Upper lobe of right lung (tissue), 1 donor: ENCODE results near the gene MEGF9. TPM values are rescaled to one million over a fixed set of nuclear protein-coding genes. Genes with fewer than 3 reads are reported as not detected.

Experiments
- ATAC-seq: fragments of 200-7000 bp; cut with Tn5 transposase; one replicate; pipeline ENCODE4 v1.9.1; 2020; ENCODE audit warnings: mild to moderate bottlenecking, moderate library complexity
- DNase-seq: peaks from one replicate; pipeline ENCODE4 v3.0.0-alpha.2; 2020
- H3K27ac ChIP-seq: fragments of 200-600 bp; one replicate; pipeline ENCODE4 v1.8.0; 2022
- H3K27me3 ChIP-seq: fragments of 200-600 bp; one replicate; pipeline ENCODE4 v1.8.0; 2022; ENCODE audit warnings: mild to moderate bottlenecking
- H3K36me3 ChIP-seq: fragments of 200-600 bp; one replicate; pipeline ENCODE4 v1.8.0; 2022
- H3K4me1 ChIP-seq: fragments of 200-600 bp; one replicate; pipeline ENCODE4 v1.8.0; 2022
- H3K4me3 ChIP-seq: fragments of 200-600 bp; one replicate; pipeline ENCODE4 v1.8.0; 2022; ENCODE audit warnings: mild to moderate bottlenecking
- H3K9me3 ChIP-seq: fragments of 200-600 bp; one replicate; pipeline ENCODE4 v1.8.0; 2022
- intact Hi-C: fragments of 100-400 bp; cut with DNase I; formaldehyde crosslinking; loops from one replicate; pipeline ENCODE4 v1.11.0; 2022
- total RNA-seq: library from RNA; stranded (reverse); fragmentation: NEBNext Ultra II Directional; extraction: Animal tissue kit (Norgen Biotek cat#: 25700); gene quantifications from one replicate; pipeline ENCODE4 v1.2.1, GENCODE V29; 2021
- TF ChIP-seq, protein P1 (sequence below): fragments of 200-600 bp; IDR thresholded peaks from one replicate; pipeline ENCODE4 v1.8.0; 2022; ENCODE audit warnings: antibody characterized with exemption
- donor health status: DM: no; HTN: yes; CAD: no; lungs with severe emphysema.

Gene MEGF9
- total RNA-seq, 1 donor from 2014 or later: 92.9 TPM

DNA sequence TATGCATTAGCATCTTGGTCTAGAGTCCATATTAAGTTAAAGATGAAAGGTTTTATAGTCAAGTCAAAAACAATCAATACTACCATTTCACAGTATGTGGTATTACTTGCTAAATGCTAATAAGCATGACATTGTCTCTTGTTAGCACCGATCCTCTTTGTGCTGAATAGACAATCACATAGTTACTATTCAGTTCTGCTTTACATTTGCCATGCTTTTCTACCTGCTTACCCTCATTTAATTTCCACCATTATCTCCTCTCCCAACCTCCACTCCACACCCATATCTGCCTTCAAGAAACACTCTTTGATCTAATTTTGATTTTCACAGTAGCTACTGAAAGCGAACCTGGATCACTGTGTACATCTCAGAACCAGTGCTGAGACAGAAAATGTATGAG lies 16.8 kb downstream of the MEGF9 start:
- no peak for DNase-seq
- intact Hi-C loops: no loop called here
- no peaks in the 10 kb centered on the region for H3K27me3 ChIP-seq
- no peak overlapping the region for H3K4me3 ChIP-seq
- no peaks in the 10 kb centered on the region for H3K9me3 ChIP-seq
- ATAC-seq: no peak
- TF ChIP-seq, protein P1, sequence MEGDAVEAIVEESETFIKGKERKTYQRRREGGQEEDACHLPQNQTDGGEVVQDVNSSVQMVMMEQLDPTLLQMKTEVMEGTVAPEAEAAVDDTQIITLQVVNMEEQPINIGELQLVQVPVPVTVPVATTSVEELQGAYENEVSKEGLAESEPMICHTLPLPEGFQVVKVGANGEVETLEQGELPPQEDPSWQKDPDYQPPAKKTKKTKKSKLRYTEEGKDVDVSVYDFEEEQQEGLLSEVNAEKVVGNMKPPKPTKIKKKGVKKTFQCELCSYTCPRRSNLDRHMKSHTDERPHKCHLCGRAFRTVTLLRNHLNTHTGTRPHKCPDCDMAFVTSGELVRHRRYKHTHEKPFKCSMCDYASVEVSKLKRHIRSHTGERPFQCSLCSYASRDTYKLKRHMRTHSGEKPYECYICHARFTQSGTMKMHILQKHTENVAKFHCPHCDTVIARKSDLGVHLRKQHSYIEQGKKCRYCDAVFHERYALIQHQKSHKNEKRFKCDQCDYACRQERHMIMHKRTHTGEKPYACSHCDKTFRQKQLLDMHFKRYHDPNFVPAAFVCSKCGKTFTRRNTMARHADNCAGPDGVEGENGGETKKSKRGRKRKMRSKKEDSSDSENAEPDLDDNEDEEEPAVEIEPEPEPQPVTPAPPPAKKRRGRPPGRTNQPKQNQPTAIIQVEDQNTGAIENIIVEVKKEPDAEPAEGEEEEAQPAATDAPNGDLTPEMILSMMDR: no peak
- H3K36me3 ChIP-seq: no peaks in the 10 kb centered on the region
- peaks cover 18% of the 10 kb centered on the region for H3K4me1 ChIP-seq
- H3K27ac ChIP-seq: no peak overlapping the region

DNA sequence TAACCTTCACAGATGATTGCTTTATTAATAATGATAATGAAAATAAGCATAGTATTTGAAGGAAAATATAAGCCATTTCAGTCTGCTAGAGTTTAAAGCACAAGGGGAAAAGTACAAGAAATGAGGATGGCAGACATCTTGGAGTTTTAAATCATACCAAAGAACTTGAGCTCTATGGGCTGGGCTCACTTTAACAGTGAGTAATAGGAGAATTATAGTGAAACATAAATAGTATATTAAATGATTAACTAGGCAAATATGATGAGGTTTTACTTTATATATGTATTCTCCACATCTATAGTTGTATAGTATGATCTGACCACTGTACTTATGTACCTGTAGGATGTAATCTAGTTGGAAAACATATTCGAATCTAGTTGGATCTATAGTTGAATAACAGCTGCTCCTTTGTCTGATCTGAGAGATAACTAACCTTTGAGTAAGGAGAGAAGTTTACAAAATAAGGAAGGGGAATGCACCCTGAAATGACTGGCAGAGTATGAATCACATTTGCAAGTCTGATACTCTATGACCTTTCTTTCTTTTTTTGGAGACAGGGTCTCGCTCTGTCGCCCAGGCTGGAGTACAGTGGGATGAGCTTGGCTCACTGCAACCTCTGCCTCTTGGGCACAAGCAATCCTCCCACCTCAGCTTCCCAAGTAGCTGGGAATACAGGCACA lies 17.6 kb downstream of the MEGF9 start:
- peaks cover 20% of the 10 kb centered on the region for H3K4me1 ChIP-seq
- DNase-seq (no peak), ATAC-seq (no peak)
- TF ChIP-seq, protein P1: no peak
- H3K27ac ChIP-seq: no peak overlapping the region
- no peak overlapping the region for H3K4me3 ChIP-seq
- no peaks in the 10 kb centered on the region for H3K27me3 ChIP-seq
- H3K9me3 ChIP-seq: no peaks in the 10 kb centered on the region
- intact Hi-C loops: no loop called here
- no peaks in the 10 kb centered on the region for H3K36me3 ChIP-seq

DNA sequence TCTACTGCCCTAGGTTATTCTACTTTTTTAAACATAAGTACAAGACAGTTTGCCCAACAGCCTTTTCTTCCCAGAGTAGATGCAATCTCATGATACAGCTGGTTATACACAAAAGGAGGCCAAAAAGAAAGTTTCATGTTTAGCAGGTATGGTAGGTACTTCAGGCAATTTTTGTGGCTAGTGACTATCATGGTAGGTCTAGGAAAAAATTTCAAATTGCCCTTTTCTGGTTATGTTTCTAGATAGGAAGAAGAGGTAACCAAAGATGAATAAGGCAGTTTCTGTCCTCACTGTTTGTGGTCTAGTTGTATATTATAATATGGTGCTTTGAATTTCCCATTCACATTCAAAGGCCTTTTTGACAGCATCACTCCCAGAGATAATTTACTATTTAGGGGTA lies 19.7 kb downstream of the MEGF9 start:
- no peak for ATAC-seq
- no peak for DNase-seq
- intact Hi-C loops: no loop called here
- Histone ChIP-seq H3K36me3 (no peaks in the 10 kb centered on the region), H3K27ac (no peak overlapping the region), H3K9me3 (no peaks in the 10 kb centered on the region), H3K27me3 (no peaks in the 10 kb centered on the region), H3K4me1 (peaks cover 20% of the 10 kb centered on the region), H3K4me3 (no peak overlapping the region)
- TF ChIP-seq, protein P1: no peak

DNA sequence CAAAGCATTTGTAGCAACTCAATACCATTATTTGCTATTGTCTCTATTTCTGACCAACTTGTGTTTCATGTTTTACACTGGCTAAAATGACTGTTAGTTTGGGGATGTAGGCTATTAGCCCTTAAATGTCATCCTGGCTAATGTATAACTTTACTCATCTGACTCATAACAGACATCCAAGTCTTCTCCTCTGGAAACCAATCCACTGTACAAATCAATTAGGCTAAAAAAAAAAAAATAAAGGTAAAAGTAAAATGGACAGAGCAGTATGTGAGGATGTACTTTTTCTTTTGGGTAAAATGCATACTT lies 20.6 kb downstream of the MEGF9 start:
- no peaks in the 10 kb centered on the region for H3K9me3 ChIP-seq
- TF ChIP-seq, protein P1: no peak
- H3K27ac ChIP-seq: no peak overlapping the region
- no peak for DNase-seq
- H3K36me3 ChIP-seq: no peaks in the 10 kb centered on the region
- H3K27me3 ChIP-seq: no peaks in the 10 kb centered on the region
- H3K4me1 ChIP-seq: peaks cover 20% of the 10 kb centered on the region
- no peak for ATAC-seq
- intact Hi-C loops: no loop called here
- no peak overlapping the region for H3K4me3 ChIP-seq

DNA sequence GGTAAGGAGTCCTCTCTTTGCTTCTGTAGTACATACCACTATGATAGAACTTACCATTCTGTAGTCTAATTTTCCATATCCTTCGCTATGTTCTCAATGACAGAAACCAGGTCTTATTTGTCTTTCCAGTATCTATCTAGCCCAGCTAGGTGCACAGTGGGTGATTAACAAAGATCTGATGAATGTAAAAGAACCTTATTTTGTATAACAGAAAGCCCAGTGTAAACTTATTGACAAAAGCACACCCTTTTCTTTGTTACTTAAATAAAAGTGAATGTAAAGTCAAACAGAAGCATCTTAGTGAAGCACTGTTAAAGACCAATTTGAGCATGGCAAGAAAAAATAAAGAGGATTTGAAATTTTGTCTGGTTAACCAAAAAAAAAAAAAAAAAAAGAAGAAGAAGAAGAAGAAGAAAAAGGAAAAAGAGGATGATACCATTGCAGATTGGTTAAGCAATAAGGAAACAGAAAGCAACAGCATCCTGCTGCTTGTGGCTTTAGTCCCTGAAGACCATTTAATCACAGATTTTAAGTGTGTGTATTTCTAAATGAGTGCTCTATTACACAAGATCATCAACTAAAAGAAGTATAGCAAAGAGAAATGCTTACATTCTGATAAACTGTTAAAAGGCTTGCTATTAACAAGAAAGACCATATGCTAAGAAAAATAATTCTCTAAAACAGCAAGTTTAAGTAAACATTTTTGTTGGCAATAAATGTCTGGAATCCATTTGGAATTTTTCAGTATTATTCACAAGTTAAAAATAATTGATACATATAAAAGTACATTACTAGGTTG lies 21.2 kb downstream of the MEGF9 start:
- TF ChIP-seq, protein P1: no peak
- H3K4me3 ChIP-seq: no peak overlapping the region
- DNase-seq (no peak), ATAC-seq (peak; percentile 60)
- no peaks in the 10 kb centered on the region for H3K36me3 ChIP-seq
- intact Hi-C loops: no loop called here
- peaks cover 20% of the 10 kb centered on the region for H3K4me1 ChIP-seq
- H3K27me3 ChIP-seq: no peaks in the 10 kb centered on the region
- H3K27ac ChIP-seq: no peak overlapping the region
- no peaks in the 10 kb centered on the region for H3K9me3 ChIP-seq
